Breast epithelium (tissue), 3 donors: ENCODE results near the gene MAP3K14.

Source experiments
- POLR2A ChIP-seq: fragments of 450-650 bp; IDR thresholded peaks from one replicate; pipeline ENCODE4 v1.6.1; 2016; ENCODE audit warnings: antibody characterized with exemption, mild to moderate bottlenecking, moderate library complexity
- TF ChIP-seq, protein P1 (sequence below), 3 donors: fragments of 450-650 bp; IDR thresholded peaks; one replicate each; pipeline ENCODE4 v1.5.1; 2016 to 2017; ENCODE audit warnings: antibody characterized with exemption in 3 of 3, mild to moderate bottlenecking in 3 of 3, moderate library complexity in 3 of 3

DNA sequence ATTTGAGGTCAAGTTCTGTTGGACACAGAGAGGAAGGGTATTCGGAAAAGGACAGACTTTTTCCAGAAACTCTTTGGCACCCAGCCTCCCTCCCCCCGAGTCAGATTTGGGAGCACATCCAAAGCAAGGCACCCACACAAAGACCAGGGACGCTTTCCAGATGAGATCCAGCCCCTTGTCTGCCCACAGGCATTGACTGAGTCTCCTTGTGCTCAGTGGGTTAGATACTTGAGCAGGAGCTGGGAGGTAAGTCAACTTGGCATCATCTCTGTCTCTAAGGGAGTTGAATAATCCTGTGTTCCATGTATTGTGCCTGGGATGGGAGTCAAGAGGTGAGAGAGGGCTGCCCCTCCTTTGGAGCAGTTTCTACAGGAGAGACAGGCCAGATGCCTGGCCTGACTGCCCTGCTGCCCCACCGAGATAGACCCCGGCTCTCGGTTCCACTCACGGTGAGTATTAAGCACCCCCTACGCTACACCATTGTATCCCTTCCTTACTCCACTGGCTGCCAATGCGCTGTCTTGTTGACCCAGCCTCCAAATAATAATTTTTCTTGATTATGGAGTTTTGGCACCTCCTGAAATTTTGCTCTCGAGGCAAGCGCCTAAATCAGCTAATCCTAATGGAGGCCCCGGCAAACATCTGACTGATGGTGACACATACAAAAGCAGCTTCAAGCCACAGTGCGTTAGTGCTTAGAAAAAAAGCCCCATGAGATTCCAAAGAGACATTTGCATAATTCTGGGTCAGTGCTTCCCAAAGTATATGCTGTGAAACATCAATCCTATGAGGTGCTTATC lies 29.6 kb upstream of the MAP3K14 start:
- TF ChIP-seq, protein P1, sequence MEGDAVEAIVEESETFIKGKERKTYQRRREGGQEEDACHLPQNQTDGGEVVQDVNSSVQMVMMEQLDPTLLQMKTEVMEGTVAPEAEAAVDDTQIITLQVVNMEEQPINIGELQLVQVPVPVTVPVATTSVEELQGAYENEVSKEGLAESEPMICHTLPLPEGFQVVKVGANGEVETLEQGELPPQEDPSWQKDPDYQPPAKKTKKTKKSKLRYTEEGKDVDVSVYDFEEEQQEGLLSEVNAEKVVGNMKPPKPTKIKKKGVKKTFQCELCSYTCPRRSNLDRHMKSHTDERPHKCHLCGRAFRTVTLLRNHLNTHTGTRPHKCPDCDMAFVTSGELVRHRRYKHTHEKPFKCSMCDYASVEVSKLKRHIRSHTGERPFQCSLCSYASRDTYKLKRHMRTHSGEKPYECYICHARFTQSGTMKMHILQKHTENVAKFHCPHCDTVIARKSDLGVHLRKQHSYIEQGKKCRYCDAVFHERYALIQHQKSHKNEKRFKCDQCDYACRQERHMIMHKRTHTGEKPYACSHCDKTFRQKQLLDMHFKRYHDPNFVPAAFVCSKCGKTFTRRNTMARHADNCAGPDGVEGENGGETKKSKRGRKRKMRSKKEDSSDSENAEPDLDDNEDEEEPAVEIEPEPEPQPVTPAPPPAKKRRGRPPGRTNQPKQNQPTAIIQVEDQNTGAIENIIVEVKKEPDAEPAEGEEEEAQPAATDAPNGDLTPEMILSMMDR (IDR thresholded peaks at IDR 0.05) = no peak
- TF ChIP-seq POLR2A = no peak
